ENCODE measurements around the gene HBS1L.
"Not testable (repeated sequence)": the region's sequence is repeated elsewhere in the genome, so short reads cannot be mapped to it uniquely, and the experiment has no call there.

Gene HBS1L

DNA sequence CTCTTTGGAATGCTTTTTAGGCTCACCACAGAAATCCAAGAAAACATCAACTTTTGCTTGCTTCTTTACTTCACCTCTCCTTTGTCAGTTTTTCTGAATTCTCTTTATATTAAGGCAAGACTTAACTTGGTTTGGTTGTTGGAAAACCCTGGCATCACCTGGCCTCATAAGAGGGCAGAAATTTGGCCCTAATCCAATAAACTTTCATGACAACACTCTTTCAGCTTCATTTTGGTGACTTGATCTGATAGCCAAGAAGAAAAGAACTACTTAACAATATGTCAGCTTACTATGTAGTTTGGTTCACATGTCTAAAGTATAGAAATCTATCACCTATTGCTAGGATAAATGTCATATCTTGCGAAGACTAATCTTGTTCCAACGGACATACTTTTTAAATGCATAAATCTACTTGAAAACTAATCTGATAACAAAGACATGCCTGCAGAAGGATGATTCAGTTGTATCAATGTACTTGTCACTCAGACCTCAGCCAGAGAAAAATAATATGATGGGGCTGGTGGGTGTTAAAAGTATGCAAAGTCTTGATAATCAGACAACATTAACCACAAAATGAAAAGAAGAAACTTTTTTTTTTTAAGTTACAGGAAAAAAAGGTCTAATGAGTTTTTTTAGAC is 19.3 kb upstream of the HBS1L start:
- DNase-seq, result no peak

DNA sequence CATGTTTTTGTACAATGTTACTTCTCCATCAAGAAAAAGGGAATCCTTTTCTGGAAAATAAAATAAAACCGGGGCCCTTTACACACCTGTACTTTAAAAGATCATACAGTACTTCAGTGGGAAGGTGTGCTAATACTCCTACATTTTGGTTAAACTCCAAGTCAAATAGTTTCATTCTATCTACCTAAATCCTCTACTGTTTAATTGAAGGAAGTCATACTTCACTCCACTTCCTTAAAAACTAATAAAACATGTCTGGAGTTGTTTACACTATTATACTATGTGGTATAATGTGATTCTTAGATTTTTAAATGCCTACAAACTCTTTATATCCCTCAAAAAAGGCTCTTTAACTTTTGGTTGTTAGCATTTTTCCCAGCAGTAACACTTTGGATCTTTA is 18.6 kb upstream of the HBS1L start:
- no peak for DNase-seq

GRCh38 chr6:135072753-135073152 is 18.1 kb upstream of the HBS1L start:
- no peak for DNase-seq

GRCh38 chr6:135071541-135071940 is 16.9 kb upstream of the HBS1L start:
- no peak for DNase-seq

DNA sequence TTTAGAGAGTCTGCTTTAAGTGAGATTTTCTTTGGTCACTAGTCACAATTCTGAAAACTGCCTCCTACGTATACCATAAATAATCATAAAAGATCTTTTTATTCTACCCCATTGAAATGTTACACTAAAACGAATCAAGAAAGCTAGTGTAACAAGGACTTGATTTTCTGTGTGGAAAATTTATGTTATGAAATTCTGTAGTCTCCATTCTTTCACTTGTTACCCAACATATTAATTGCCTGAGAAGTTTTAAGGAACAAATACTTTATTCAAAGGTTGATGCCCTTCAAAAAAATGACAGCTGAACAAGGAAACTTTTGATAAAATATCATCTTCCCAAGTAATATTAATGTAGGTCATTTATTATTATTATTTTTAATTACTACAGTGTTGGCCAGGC is 13.3 kb upstream of the HBS1L start:
- DNase-seq, result no peak

GRCh38 chr6:135066806-135067205 is 12.2 kb upstream of the HBS1L start:
- no peak for DNase-seq

DNA sequence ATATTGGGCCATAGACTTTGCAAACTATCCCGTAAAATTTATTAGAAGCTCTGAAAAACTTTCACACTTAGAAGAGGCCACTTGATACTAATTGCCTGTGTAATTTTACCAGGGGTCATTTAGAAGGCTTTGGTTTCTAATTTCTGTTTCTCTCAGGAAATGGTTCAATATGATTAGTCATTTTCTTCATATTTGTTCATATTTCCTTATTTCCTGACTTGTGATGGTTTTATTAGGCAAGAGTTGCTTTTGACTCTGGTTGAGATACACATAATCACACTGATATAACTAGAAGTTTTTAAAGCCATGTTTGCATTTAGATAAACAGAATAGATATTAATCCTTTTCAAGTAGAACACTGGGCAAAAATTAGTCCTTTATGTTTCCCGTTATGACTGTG is 11.8 kb upstream of the HBS1L start:
- DNase-seq, result no peak

DNA sequence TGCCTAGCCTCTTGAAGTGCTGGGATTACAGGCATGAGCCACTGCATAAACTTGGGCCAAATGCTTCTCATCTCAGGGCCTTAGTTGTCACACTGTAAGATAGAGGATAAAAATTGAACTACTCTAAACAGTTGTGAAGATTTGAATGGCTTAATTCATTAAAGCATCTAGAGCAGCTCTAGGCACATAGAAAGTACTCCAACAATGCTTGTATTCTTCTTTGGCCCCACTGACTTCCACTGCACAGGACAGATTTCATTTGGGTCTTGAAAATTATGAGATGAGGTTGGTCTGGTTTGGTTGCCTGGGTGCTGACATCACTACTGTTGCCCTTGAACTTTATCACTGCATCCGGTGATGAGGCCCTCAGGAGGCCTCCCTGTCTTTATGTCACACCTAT is 10.0 kb upstream of the HBS1L start:
- DNase-seq, result no peak

GRCh38 chr6:135063926-135064325 is 9.3 kb upstream of the HBS1L start:
- DNase-seq, result no peak

DNA sequence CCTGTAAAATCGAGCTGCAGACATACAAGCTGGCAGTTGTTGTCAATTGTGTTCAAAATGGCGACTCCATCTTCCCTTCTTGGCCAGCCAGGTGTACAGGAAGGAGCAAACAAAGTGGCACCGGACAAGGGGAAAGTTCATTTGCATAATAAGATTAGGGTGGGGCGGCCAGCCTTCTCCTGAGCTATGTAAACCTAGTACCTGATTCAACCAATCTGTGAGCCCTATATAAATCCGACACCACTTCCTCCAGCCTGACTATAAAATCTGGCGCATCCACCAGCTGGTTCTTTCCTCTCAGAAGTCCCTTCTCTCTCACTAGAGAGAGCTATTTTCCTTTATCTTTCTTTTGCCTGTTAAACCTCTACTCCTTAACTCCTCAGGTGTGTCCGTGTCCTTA is 8.1 kb upstream of the HBS1L start:
- DNase-seq, result no peak

GRCh38 chr6:135060076-135060475 is 5.5 kb upstream of the HBS1L start:
- no peak for DNase-seq

- DNase-seq, result not testable (repeated sequence)
These were observed 3.7 kb upstream of the HBS1L start for GRCh38 chr6:135058299-135058698.

DNA sequence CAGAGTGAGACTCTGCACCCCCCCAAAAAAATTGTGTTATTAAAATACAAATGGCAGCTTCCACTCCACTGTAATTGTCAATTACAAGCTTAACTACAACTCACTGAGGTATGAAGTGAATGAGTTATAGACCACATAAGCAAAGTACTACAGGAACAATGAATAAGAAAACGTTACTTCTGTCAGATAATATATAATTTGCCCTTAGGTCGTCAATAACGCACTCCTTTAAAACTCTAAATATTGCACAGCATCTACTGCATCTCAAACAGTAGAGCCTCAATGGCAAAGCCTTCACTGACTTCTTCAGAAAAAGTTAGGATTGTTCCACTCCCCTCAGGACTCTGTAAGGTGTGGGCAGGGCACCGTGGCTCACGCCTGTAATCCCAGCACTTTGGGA is 2.0 kb upstream of the HBS1L start:
- DNase-seq, result no peak

GRCh38 chr6:135054226-135054568 is 425 bp downstream of the HBS1L start:
- no peak for DNase-seq

DNA sequence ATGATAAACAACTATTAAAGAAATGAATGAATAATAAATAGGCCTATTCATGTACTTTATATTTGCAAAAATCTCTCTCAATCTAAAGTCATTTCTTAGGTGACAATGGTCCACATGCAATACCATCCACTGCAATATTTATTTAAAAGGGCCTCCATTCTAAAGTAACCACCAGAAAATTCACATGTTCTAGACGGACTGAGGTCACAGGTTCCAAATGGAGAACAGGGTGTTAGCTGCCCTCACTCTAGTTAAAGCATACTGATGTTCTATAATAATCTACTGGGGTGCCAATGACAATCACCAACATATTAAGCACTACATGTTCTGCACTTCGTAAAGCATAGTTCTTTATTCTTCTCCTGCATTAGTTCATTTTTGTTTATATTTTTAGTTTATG is 1.2 kb downstream of the HBS1L start:
- no peak for DNase-seq

DNA sequence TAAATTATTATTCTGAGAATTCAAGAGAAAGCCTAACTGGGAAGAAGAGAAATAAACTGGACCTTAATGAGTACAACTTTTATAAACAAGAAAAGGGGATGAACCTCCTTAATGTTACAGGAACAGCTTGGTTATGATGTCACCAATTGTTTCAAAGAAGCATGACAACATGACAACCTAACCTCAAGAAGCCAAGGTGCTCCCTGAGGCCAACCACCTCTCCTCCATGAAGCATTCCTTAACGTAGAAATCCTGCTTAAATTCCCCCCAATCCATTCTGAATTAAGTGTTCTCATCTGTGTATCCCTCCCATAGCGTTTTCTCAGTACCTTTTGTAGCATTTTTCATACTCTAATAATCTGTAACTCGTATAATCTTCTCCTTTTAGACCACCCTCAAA is 1.7 kb downstream of the HBS1L start:
- no peak for DNase-seq

DNA sequence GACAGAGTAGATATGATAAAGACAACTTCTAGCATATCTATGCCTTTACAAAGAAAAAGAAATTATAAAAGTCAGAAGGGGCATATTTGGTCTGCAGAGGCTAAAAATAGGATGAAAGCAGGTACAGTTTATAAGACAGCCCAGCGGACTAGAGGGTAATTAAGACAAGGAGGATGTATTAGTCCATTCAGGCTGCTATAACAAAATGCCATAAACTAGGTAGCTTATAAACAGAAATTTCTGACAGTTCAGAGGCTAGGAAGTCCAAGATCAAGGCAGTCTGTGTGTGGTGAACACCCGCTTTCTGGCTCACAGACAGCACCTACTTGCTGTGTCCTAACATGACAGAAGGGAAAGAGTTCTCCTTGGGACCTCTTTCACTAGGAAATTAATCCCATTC is 5.7 kb downstream of the HBS1L start:
- no peak for DNase-seq

GRCh38 chr6:135047336-135047735 is 7.3 kb downstream of the HBS1L start:
- no peak for DNase-seq

- no peak for DNase-seq
These were observed 7.7 kb downstream of the HBS1L start for GRCh38 chr6:135046912-135047311.

- no peak for DNase-seq
These were observed 10.0 kb downstream of the HBS1L start for GRCh38 chr6:135044639-135045038.

DNA sequence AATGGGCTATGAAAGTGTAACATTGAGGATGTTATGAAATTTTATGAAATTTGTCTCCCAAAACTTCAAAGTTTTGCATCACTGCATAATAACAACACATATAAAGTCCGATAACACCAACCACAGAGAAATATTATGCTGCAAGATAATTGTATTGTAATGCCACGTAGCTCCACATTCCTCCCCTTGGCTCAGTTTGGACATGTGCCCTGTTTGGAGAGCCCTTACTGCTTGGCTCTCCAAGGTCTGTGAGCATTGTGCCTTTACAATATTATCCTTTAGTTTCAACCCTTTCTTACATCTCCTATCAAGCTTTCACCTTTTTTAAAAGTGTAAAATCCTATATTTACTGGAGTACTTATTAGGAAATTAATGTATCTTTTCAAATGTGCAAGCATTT is 10.8 kb downstream of the HBS1L start:
- DNase-seq, result no peak

DNA sequence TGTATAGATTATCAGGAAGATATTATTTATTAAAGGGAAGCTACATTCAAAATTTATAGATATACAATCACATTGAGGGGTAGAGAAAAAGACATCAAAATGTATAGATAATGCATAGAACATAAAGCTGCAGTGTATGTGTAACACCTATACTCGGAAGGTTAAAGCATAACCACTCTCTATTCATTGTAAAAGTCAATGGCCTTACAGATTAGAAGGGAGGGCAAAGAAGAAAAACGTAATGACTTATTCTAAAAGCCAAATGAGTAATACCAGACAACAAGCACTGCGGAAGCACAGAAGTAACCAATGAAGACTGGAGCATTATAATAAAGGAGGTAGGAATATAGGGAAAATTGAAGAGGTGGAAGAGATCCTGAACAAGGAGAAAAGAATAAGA is 11.3 kb downstream of the HBS1L start:
- no peak for DNase-seq

DNA sequence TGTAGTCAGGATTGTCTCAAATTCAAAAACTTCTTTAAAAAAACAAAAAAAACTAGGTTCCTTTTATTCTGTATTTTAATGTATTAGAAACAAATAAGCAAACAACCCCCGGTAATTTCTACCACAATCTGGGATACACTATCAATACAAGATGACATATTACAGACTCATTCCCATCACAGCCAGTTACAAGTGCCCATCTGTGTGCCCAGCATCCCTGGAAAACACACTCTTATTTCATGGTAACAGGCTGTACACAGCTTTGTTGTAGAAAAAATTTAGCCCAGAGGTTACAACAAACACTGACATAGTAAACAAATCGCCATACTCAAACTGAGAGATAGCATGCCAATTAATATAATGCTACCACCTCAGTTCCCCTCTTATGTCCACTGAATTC is 16.3 kb downstream of the HBS1L start:
- DNase-seq, result no peak

DNA sequence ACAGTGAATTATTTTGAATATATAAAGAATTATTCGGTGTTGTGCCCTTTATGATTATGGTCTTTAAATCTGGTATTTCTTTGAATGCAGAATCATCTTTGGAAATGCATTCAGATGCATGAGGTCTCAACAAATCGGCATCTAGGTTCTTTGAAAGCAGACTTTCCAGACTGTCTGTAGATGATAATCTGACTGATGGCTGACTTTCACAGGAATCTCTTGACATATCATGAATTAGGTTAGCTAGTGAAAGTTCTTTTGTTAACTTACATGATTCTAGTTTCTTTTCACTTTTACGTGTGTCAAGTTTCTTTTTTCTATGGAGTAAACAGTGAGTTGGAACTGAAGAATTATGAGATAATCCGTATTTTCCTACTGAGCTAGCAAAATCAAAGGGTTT is 17.1 kb downstream of the HBS1L start:
- no peak for DNase-seq

- no peak for DNase-seq
These were observed 17.7 kb downstream of the HBS1L start for GRCh38 chr6:135036731-135037420.
